HEK293T (cell line): ENCODE measurements around the gene GMNN.

Source experiments
- CTBP1 ChIP-seq: fragments of 450-650 bp; IDR thresholded peaks from 2 replicates; pipeline ENCODE4 v1.6.1; 2016; ENCODE audit warnings: borderline replicate concordance
- FOXA1 ChIP-seq: fragments of 450-650 bp; IDR thresholded peaks from 2 replicates; pipeline ENCODE4 v1.6.1; 2016; ENCODE audit warnings: mild to moderate bottlenecking
- FOXK2 ChIP-seq: fragments of 450-650 bp; IDR thresholded peaks from 2 replicates; pipeline ENCODE4 v1.6.1; 2016; ENCODE audit warnings: mild to moderate bottlenecking
- L3MBTL2 ChIP-seq: fragments of 450-650 bp; conservative IDR thresholded peaks from 2 replicates; pipeline ENCODE4 v1.6.1; 2016; ENCODE audit warnings: mild to moderate bottlenecking
- PKNOX1 ChIP-seq: fragments of 450-650 bp; IDR thresholded peaks from 2 replicates; pipeline ENCODE4 v1.6.1; 2016
- SP1 ChIP-seq: fragments of 450-650 bp; IDR thresholded peaks from 2 replicates; pipeline ENCODE4 v1.6.1; 2017
- TARDBP ChIP-seq: fragments of 450-650 bp; IDR thresholded peaks from 2 replicates; pipeline ENCODE4 v1.6.1; 2016

- no peak for TF ChIP-seq CTBP1
- no peak for TF ChIP-seq SP1
- TF ChIP-seq L3MBTL2 = no peak
- no peak for TF ChIP-seq TARDBP
- TF ChIP-seq PKNOX1 = no peak
- no peak for TF ChIP-seq FOXK2
- no peak for TF ChIP-seq FOXA1
These were observed 21.2 kb upstream of the GMNN start for GRCh38 chr6:24753545-24753944.
